Neural cell (in vitro differentiated cells): ENCODE measurements around the gene RNF20.

ENCODE experiments used
- CTCF ChIP-seq: fragments of 450-650 bp; IDR thresholded peaks from 2 replicates; pipeline ENCODE4 v1.5.1; 2014; ENCODE audit warnings: antibody characterized with exemption, mild to moderate bottlenecking, moderate library complexity; ENCODE audit not compliant: poor library complexity, severe bottlenecking
- EP300 ChIP-seq: fragments of 450-650 bp; conservative IDR thresholded peaks from 2 replicates; pipeline ENCODE4 v1.6.1; 2014; ENCODE audit warnings: antibody characterized with exemption, mild to moderate bottlenecking, moderate library complexity; ENCODE audit not compliant: poor library complexity, severe bottlenecking
- EZH2 ChIP-seq: fragments of 200-600, 300-800 bp; shearing (Covaris generic), sonication (generic); IDR thresholded peaks from 2 replicates; pipeline ENCODE4 v1.6.1; 2014; ENCODE audit warnings: antibody characterized with exemption, low read length, borderline replicate concordance, mild to moderate bottlenecking; ENCODE audit not compliant: insufficient read depth, poor library complexity, severe bottlenecking
- MXI1 ChIP-seq: fragments of 450-650 bp; conservative IDR thresholded peaks from 2 replicates; pipeline ENCODE4 v1.6.1; 2014; ENCODE audit warnings: antibody characterized with exemption, mild to moderate bottlenecking; ENCODE audit not compliant: poor library complexity, severe bottlenecking
- POLR2AphosphoS5 ChIP-seq: IDR thresholded peaks from 2 replicates; pipeline ENCODE4 v1.6.1; 2012
- REST ChIP-seq: IDR thresholded peaks from 2 replicates; pipeline ENCODE4 v1.6.1; 2012; ENCODE audit warnings: borderline replicate concordance
- SMC3 ChIP-seq: fragments of 450-650 bp; conservative IDR thresholded peaks from 2 replicates; pipeline ENCODE4 v1.6.1; 2014; ENCODE audit warnings: antibody characterized with exemption, mild to moderate bottlenecking, moderate library complexity; ENCODE audit not compliant: poor library complexity
- TAF1 ChIP-seq: IDR thresholded peaks from 2 replicates; pipeline ENCODE4 v1.6.1; 2012; ENCODE audit warnings: low read depth

- TF ChIP-seq TAF1 (no peak), CTCF (peak; percentile 78), EZH2 (no peak), POLR2AphosphoS5 (no peak), EP300 (no peak), MXI1 (no peak), REST (no peak), SMC3 (peak; percentile 88)
Measured at GRCh38 chr9:101530076-101530711, 3.5 kb upstream of the RNF20 start.
